ENCODE measurements around the gene TRAPPC13. TPM values are rescaled to one million over a fixed set of nuclear protein-coding genes. Genes with fewer than 3 reads are reported as not detected.

TRAPPC13 gene
- total and polyA plus RNA-seq, 10 of the 15 experiments (the other 5 are each of a cell fraction or from before 2014, with no cell fraction given) = 16.5 to 35.6 (median 25.0) TPM

DNA sequence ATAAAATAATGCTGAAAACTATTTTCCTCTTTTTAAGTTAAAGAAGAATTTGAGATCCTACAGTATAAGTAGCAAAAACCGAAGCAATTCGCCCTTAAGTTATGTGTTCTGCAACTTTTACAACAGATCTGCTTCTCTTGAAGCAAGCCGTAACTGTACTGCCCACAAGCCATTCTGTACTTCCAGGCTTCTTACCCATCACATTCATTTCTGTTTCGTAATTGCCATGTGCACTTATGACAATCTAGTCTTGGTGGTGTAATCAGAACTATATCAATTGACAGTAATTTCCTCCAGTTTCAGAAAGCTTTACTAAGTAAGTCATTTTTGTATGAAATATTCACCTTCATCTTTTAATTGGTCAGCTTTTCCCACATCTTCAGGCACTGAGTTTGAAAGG, 83.3 kb downstream of the TRAPPC13 start:
- no peak for ATAC-seq
- Histone ChIP-seq H3K36me3 (ENCODE audit: control insufficient read depth in 2 of 2, insufficient read depth in 2 of 2, low read length in 1 of 2) (peaks cover 0 to 5% of the 10 kb centered on the region in 2 experiments; a peak in 1 of 4 replicates), H2AFZ (ENCODE audit: control insufficient read depth, low read depth, low read length) (no peak overlapping the region), H3K4me1 (ENCODE audit: control insufficient read depth, insufficient read depth, low read length) (no peaks in the 10 kb centered on the region), H3K79me2 (ENCODE audit: control insufficient read depth, insufficient read depth, low read length) (no peaks in the 10 kb centered on the region), H3K27me3 (replicated peaks in 1 of 2; ENCODE audit: control insufficient read depth in 2 of 2, insufficient read depth in 2 of 2, low read length in 1 of 2) (no peaks in the 10 kb centered on the region), H3K27ac (ENCODE audit: control insufficient read depth, insufficient read depth) (no peak overlapping the region), H3K4me3 (no peak overlapping the region), H3K9ac (ENCODE audit: control insufficient read depth, insufficient read depth, low read length) (no peak overlapping the region), H4K20me1 (ENCODE audit: control insufficient read depth, insufficient read depth) (no peaks in the 10 kb centered on the region), H3K9me3 (replicated peaks; ENCODE audit: control insufficient read depth, insufficient read depth, low read length) (no peaks in the 10 kb centered on the region), H3K4me2 (ENCODE audit: control insufficient read depth, insufficient read depth) (no peak overlapping the region)
- WGBS (ENCODE audit: insufficient coverage, insufficient replicate concordance, low lambda C conversion rate, missing lambda C conversion rate) = 97% methylated on average over 4 of the region's 4 CpGs
- in situ Hi-C loops (cut with MboI) = no loop called here
- POLR2A ChIA-PET = no interaction called here
- SMC1A ChIA-PET (ENCODE audit: uncharacterized antibody, unreplicated experiment) = interaction anchor here (1.5 kb wide), 1 partner anchor 10 kb away, joined by 4 read pairs; no protein-coding TSS in a partner anchor
- no peak for FAIRE-seq
- CTCF ChIA-PET = interaction anchor here (0.5 to 1.3 kb wide), 5 partner anchors 9 to 460 kb away, joined by 3 to 4 read pairs (median 3); no protein-coding TSS in a partner anchor
- RAD21 ChIA-PET (ENCODE audit: unreplicated experiment) = no interaction called here
- BruUV-seq (replicated peaks) = no TSS peak
- no peak for DNase-seq (ENCODE audit: low read depth, low spot score)
- intact Hi-C loops (cut with micrococcal nuclease; ENCODE audit: unreplicated experiment) = no loop called here
- TF ChIP-seq FOXM1 (IDR thresholded peaks at IDR 0.05; ENCODE audit: low read depth, low read length) = no peak
- TF ChIP-seq STAT1 (conservative IDR thresholded peaks at IDR 0.05) = no peak
- TF ChIP-seq RB1 (IDR thresholded peaks at IDR 0.05; ENCODE audit: borderline replicate concordance) = no peak
- TF ChIP-seq IRF4 (IDR thresholded peaks at IDR 0.05; ENCODE audit: low read depth, low read length) = no peak
- TF ChIP-seq SUPT20H (IDR thresholded peaks at IDR 0.05; ENCODE audit: borderline replicate concordance, control insufficient read depth, low read depth, low read length) = no peak
- TF ChIP-seq BACH1 (IDR thresholded peaks at IDR 0.05; ENCODE audit: borderline replicate concordance) = no peak
- TF ChIP-seq, protein P1, sequence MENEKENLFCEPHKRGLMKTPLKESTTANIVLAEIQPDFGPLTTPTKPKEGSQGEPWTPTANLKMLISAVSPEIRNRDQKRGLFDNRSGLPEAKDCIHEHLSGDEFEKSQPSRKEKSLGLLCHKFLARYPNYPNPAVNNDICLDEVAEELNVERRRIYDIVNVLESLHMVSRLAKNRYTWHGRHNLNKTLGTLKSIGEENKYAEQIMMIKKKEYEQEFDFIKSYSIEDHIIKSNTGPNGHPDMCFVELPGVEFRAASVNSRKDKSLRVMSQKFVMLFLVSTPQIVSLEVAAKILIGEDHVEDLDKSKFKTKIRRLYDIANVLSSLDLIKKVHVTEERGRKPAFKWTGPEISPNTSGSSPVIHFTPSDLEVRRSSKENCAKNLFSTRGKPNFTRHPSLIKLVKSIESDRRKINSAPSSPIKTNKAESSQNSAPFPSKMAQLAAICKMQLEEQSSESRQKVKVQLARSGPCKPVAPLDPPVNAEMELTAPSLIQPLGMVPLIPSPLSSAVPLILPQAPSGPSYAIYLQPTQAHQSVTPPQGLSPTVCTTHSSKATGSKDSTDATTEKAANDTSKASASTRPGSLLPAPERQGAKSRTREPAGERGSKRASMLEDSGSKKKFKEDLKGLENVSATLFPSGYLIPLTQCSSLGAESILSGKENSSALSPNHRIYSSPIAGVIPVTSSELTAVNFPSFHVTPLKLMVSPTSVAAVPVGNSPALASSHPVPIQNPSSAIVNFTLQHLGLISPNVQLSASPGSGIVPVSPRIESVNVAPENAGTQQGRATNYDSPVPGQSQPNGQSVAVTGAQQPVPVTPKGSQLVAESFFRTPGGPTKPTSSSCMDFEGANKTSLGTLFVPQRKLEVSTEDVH (IDR thresholded peaks at IDR 0.05; ENCODE audit: low read depth, partially characterized antibody) = no peak
- no peak for TF ChIP-seq PAX5 (IDR thresholded peaks at IDR 0.05; ENCODE audit: borderline replicate concordance, low read depth, low read length)
- TF ChIP-seq EP300 (IDR thresholded peaks at IDR 0.05; ENCODE audit: borderline replicate concordance in 1 of 2, control insufficient read depth in 1 of 2, low read depth in 2 of 2, low read length in 2 of 2) = no peak
- no peak for TF ChIP-seq ETV6 (conservative IDR thresholded peaks at IDR 0.05 in 1 of 2, IDR thresholded peaks at IDR 0.05 in 1 of 2; ENCODE audit: borderline replicate concordance in 1 of 2, low read depth in 1 of 2)
- TF ChIP-seq EGR1 (IDR thresholded peaks at IDR 0.05; ENCODE audit: borderline replicate concordance in 1 of 2, low read depth in 2 of 2, low read length in 2 of 2) = no peak
- no peak for TF ChIP-seq POLR2AphosphoS2 (IDR thresholded peaks at IDR 0.05; ENCODE audit: low read depth, low read length)
- TF ChIP-seq, protein P2, sequence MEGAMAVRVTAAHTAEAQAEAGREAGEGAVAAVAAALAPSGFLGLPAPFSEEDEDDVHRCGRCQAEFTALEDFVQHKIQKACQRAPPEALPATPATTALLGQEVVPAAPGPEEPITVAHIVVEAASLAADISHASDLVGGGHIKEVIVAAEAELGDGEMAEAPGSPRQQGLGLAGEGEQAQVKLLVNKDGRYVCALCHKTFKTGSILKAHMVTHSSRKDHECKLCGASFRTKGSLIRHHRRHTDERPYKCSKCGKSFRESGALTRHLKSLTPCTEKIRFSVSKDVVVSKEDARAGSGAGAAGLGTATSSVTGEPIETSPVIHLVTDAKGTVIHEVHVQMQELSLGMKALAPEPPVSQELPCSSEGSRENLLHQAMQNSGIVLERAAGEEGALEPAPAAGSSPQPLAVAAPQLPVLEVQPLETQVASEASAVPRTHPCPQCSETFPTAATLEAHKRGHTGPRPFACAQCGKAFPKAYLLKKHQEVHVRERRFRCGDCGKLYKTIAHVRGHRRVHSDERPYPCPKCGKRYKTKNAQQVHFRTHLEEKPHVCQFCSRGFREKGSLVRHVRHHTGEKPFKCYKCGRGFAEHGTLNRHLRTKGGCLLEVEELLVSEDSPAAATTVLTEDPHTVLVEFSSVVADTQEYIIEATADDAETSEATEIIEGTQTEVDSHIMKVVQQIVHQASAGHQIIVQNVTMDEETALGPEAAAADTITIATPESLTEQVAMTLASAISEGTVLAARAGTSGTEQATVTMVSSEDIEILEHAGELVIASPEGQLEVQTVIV (IDR thresholded peaks at IDR 0.05; ENCODE audit: borderline replicate concordance, partially characterized antibody) = no peak
- TF ChIP-seq NFIC (IDR thresholded peaks at IDR 0.05; ENCODE audit: low read depth, low read length) = no peak
- TF ChIP-seq ZNF274 (IDR thresholded peaks at IDR 0.05; ENCODE audit: insufficient read depth, insufficient read length) = no peak

Data from GM12878 (cell line).